ENCODE data around the gene PPM1H. TPM values are rescaled to one million over a fixed set of nuclear protein-coding genes. Genes with fewer than 3 reads are reported as not detected.

Gene PPM1H
- total and polyA plus RNA-seq, 2 donors: 1.4 to 6.5 TPM

GRCh38 chr12:62703011-62703380 is 232.0 kb downstream of the PPM1H start:
- Histone ChIP-seq H3K36me3 (ENCODE audit: insufficient read depth) (no peaks in the 10 kb centered on the region), H3K4me1 (ENCODE audit: insufficient read depth) (no peaks in the 10 kb centered on the region), H3K4me3 (ENCODE audit: low read depth, low read length) (no peak overlapping the region), H3K27ac (ENCODE audit: low read depth) (no peak overlapping the region)
- 60% methylated on average over 4 of the region's 4 CpGs for WGBS
- DNase-seq (ENCODE audit: extremely low spot score): no peak

DNA sequence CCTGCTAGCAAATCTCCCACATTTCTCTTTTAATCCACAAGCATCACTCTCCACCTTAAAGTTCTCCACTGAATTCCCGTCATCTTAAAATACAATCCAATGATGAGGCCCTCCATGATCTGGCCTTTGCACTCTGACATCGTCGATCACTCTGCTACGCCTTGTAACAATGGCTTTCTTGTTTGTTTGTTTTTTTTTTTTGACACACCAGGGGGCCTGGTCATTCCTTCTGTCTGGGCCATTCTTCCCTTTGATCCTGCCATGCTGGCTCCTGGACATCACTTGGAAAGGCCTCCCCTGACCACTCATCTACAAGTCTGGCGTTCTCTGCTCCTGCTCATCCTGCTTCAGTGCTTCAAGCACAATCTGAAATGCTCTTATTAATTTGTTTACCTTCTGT is 233.5 kb downstream of the PPM1H start:
- Histone ChIP-seq H3K4me3 (ENCODE audit: low read depth, low read length) (no peak overlapping the region), H3K36me3 (ENCODE audit: insufficient read depth) (no peaks in the 10 kb centered on the region), H3K27ac (ENCODE audit: low read depth) (no peak overlapping the region), H3K4me1 (ENCODE audit: insufficient read depth) (no peaks in the 10 kb centered on the region)
- 85% methylated on average over 5 of the region's 5 CpGs for WGBS
- no peak for DNase-seq (ENCODE audit: extremely low spot score)

DNA sequence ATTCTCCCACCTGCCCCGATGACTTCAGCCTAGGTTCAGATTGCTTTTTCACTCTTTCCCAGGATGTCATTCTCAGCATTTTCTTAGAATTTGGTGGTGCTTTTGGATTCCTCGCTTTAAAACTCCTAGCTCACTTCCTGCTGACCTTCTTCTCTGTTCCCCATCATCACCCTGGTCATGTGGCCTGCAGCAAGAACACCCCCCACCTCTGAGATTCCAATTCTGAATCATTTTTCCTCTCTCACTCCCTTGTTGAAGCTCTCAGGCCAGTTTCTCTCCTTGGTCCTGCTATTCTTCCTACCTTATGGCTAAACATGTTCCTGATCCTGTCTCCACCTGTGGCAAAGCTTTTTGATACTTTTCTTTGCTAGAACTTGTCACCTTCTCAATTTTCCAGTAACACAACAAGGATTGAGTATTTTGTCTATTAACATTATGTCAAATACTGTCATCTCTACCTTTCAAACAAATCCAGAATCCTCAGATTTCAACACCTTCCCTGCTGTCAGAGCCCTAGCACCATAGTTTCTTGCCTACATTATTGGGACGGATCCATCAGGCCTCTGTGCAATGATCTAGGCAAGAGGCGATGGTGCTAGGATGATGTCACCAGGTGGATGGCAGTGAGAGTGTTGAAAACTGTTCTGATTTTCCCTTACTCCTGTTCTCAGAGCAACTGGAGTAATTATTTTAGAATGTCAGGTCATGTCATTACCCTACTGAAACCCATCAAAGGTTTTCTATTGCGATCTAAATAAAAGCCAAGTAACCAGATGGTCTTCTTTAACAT is 234.7 kb downstream of the PPM1H start:
- H3K4me1 ChIP-seq (ENCODE audit: insufficient read depth): no peaks in the 10 kb centered on the region
- no peak overlapping the region for H3K4me3 ChIP-seq (ENCODE audit: low read depth, low read length)
- no peak for DNase-seq (ENCODE audit: extremely low spot score)
- no peak overlapping the region for H3K27ac ChIP-seq (ENCODE audit: low read depth)
- no peaks in the 10 kb centered on the region for H3K36me3 ChIP-seq (ENCODE audit: insufficient read depth)
- WGBS: 95% methylated on average over 5 of the region's 5 CpGs

DNA sequence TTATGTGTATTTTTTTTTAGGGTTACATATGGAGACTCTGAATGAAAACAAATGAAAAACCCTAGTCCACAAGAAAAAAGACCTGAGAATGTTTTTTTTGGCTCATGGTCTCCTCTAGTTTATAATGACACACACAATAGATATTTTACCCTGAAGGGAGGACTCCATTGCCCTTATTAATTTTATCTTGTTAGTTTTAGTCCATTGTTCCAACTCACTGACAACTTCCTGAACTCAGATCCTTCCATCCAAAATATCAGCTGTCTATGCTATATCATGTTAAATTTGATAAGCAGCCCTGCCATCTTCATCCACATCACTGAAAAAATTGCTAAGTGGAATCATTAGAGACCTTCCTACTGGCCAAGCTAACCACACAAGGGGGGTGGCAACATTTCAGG is 236.2 kb downstream of the PPM1H start:
- Histone ChIP-seq H3K4me3 (ENCODE audit: low read depth, low read length) (no peak overlapping the region), H3K36me3 (ENCODE audit: insufficient read depth) (no peaks in the 10 kb centered on the region), H3K27ac (ENCODE audit: low read depth) (no peak overlapping the region), H3K4me1 (ENCODE audit: insufficient read depth) (no peaks in the 10 kb centered on the region)
- no peak for DNase-seq (ENCODE audit: extremely low spot score)

DNA sequence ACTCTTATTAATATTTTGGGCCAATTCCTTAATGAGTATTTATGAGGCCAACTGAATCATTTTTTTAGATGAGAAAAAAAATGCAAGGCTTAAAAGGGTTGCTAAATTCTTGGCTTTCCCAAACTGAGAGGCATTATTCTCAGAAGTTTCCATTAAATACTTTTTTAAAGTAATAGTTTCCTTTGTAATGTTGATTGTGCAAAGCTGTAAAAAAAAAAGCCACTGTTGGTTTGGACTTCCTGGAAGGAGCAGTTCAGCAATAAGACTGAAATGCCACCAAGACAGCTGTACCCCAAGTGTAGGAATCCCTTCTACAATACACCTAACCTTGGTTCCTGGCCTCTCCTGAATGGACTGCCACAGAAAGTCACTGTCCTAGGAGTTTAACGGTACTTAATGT is 237.1 kb downstream of the PPM1H start:
- DNase-seq (ENCODE audit: extremely low spot score): no peak
- WGBS: 85% methylated on average over 1 of the region's 1 CpG
- Histone ChIP-seq H3K4me3 (ENCODE audit: low read depth, low read length) (no peak overlapping the region), H3K4me1 (ENCODE audit: insufficient read depth) (no peaks in the 10 kb centered on the region), H3K27ac (ENCODE audit: low read depth) (no peak overlapping the region), H3K36me3 (ENCODE audit: insufficient read depth) (no peaks in the 10 kb centered on the region)

DNA sequence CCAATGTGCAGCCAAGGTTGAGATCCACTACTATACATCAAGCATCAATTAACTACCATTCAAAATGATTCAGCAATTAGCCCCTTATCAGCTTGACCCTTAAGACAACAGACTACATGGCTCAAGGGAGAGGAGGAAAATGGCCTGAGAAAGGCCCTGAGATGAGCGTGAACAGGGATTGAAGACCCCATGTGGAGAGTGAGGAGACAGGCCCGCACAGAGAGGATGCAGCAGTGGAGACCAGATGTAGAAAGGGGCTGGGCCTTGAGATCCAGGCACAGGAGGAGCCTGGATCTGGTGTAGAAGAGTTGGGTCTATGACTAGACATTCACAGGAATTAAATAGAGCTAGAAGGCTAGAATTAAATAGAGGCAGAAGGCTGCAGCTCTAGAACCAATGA is 239.3 kb downstream of the PPM1H start:
- peaks cover 2% of the 10 kb centered on the region for H3K36me3 ChIP-seq (ENCODE audit: insufficient read depth)
- DNase-seq (ENCODE audit: extremely low spot score): no peak
- no peak overlapping the region for H3K27ac ChIP-seq (ENCODE audit: low read depth)
- no peak overlapping the region for H3K4me3 ChIP-seq (ENCODE audit: low read depth, low read length)
- 92% methylated on average over 2 of the region's 2 CpGs for WGBS
- H3K4me1 ChIP-seq (ENCODE audit: insufficient read depth): no peaks in the 10 kb centered on the region

GRCh38 chr12:62694632-62695031 is 240.3 kb downstream of the PPM1H start:
- peaks cover 2% of the 10 kb centered on the region for H3K36me3 ChIP-seq (ENCODE audit: insufficient read depth)
- DNase-seq (ENCODE audit: extremely low spot score): no peak
- WGBS: 99% methylated on average over 3 of the region's 3 CpGs
- no peak overlapping the region for H3K27ac ChIP-seq (ENCODE audit: low read depth)
- H3K4me3 ChIP-seq (ENCODE audit: low read depth, low read length): no peak overlapping the region
- no peaks in the 10 kb centered on the region for H3K4me1 ChIP-seq (ENCODE audit: insufficient read depth)

DNA sequence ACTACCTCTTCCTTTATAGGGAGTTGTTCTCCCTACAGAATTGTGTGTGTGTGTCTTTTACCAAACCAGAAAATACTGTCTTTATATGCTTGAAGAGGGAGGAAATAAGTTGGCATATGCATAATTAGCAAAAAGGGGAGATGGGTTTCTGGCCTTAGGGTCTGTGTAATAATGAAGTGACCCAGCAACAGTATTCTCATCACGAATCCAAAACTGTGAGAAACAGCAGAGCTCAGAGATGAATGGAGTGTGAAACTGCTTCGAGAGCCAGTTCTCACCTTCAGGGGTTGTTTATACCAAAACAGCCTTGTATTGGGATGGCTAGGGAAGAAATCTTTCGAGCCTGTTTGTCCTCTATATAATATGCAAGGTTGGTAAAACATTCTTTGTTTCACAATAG is 240.8 kb downstream of the PPM1H start:
- Histone ChIP-seq H3K36me3 (ENCODE audit: insufficient read depth) (peaks cover 2% of the 10 kb centered on the region), H3K27ac (ENCODE audit: low read depth) (no peak overlapping the region), H3K4me3 (ENCODE audit: low read depth, low read length) (no peak overlapping the region), H3K4me1 (ENCODE audit: insufficient read depth) (no peaks in the 10 kb centered on the region)
- 86% methylated on average over 3 of the region's 3 CpGs for WGBS
- DNase-seq (ENCODE audit: extremely low spot score): no peak

DNA sequence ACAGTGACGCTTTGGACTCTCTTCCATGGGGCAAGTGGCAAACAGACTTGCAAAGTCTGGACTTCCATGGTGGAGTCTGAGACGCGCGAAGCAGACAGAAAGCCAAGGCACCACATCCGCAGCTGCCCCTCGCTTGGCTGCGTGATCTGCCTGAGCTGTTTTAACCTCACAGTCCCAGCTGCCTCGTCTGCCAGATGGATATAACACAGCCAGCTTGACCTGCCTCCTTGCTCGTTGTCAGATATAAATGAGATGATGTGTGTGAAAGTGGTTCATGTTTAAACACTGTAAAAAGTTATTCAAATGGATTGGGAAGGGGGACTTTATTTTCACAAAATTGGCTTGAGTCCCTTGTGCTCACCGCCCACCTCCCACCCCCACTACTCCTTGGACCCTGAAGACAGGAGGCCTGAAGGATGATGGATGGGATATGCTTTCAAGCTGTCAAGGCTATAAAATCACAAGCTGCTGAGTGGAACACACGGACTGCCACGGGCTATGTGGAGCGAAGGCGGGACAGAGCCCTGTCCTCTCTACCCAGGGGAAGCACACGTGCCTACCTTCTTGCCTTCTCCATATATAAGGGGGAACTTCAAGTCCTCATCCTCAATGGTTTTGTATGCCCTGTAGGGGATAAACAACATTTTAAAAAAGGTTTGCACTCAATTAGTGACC is 241.4 kb downstream of the PPM1H start:
- 72% methylated on average over 15 of the region's 15 CpGs for WGBS
- Histone ChIP-seq H3K36me3 (ENCODE audit: insufficient read depth) (peaks cover 2% of the 10 kb centered on the region), H3K27ac (ENCODE audit: low read depth) (no peak overlapping the region), H3K4me3 (ENCODE audit: low read depth, low read length) (no peak overlapping the region), H3K4me1 (ENCODE audit: insufficient read depth) (no peaks in the 10 kb centered on the region)
- no peak for DNase-seq (ENCODE audit: extremely low spot score)

GRCh38 chr12:62692884-62693283 is 242.1 kb downstream of the PPM1H start:
- WGBS: 67% methylated on average over 7 of the region's 7 CpGs
- DNase-seq (ENCODE audit: extremely low spot score): no peak
- peaks cover 2% of the 10 kb centered on the region for H3K36me3 ChIP-seq (ENCODE audit: insufficient read depth)
- H3K4me3 ChIP-seq (ENCODE audit: low read depth, low read length): no peak overlapping the region
- H3K4me1 ChIP-seq (ENCODE audit: insufficient read depth): no peaks in the 10 kb centered on the region
- no peak overlapping the region for H3K27ac ChIP-seq (ENCODE audit: low read depth)

GRCh38 chr12:62691309-62691708 is 243.6 kb downstream of the PPM1H start:
- Histone ChIP-seq H3K36me3 (ENCODE audit: insufficient read depth) (peaks cover 2% of the 10 kb centered on the region), H3K4me3 (ENCODE audit: low read depth, low read length) (no peak overlapping the region), H3K4me1 (ENCODE audit: insufficient read depth) (no peaks in the 10 kb centered on the region), H3K27ac (ENCODE audit: low read depth) (no peak overlapping the region)
- WGBS: 99% methylated on average over 3 of the region's 3 CpGs
- DNase-seq (ENCODE audit: extremely low spot score): no peak

GRCh38 chr12:62689042-62689839 is 245.7 kb downstream of the PPM1H start:
- WGBS: 63% methylated on average over 6 of the region's 6 CpGs
- no peak for DNase-seq (ENCODE audit: extremely low spot score)
- Histone ChIP-seq H3K4me3 (ENCODE audit: low read depth, low read length) (no peak overlapping the region), H3K4me1 (ENCODE audit: insufficient read depth) (no peaks in the 10 kb centered on the region), H3K36me3 (ENCODE audit: insufficient read depth) (peaks cover 2% of the 10 kb centered on the region), H3K27ac (ENCODE audit: low read depth) (no peak overlapping the region)

GRCh38 chr12:62686938-62687337 is 248.0 kb downstream of the PPM1H start:
- Histone ChIP-seq H3K4me1 (ENCODE audit: insufficient read depth) (no peaks in the 10 kb centered on the region), H3K27ac (ENCODE audit: low read depth) (no peak overlapping the region), H3K36me3 (ENCODE audit: insufficient read depth) (peaks cover under 1% of the 10 kb centered on the region), H3K4me3 (ENCODE audit: low read depth, low read length) (no peak overlapping the region)
- 68% methylated on average over 3 of the region's 3 CpGs for WGBS
- DNase-seq (ENCODE audit: extremely low spot score): no peak

Measured in urinary bladder (tissue), 4 donors.